GM18870 (cell line): Measurements from ENCODE around the gene UBR3.

Experiments used
- ATAC-seq: cut with Tn5 transposase; IDR thresholded peaks from one replicate; pipeline ENCODE4 v1.9.1; 2021; ENCODE audit warnings: moderate library complexity; ENCODE audit not compliant: unreplicated experiment

The UBR3 gene

DNA sequence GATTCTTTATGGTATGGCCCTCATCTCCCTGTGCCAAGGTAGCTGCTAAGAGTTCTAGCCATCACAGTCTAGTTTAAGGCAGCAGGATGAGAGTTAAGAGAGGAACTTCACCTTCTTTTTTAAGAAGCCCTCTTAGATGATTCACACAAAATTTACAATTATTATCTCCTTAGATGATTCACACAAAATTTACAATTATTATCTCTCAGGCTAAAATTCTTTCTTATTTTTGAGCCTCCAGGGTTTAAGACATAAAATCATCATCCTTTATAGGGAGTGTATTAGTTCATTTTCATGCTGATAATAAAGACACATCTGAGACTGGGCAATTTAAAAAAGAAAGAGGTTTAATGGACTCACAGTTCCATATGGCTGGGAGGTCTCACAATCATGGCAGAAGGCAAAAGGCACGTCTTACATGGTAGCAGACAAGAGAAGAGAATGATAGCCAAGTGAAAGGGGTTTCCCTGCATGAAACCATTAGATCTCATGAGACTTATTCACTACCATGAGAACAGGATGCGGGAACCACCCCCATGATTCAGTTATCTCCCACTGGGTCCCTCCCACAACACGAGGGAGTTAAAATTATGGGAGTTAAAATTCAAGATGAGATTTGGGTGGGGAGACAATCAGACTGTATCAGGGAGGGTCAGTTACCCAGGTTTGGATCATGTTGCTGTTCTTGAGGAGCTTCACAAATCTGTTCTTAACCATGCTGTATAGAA, 217.7 kb downstream of the UBR3 start:
- no peak for ATAC-seq

DNA sequence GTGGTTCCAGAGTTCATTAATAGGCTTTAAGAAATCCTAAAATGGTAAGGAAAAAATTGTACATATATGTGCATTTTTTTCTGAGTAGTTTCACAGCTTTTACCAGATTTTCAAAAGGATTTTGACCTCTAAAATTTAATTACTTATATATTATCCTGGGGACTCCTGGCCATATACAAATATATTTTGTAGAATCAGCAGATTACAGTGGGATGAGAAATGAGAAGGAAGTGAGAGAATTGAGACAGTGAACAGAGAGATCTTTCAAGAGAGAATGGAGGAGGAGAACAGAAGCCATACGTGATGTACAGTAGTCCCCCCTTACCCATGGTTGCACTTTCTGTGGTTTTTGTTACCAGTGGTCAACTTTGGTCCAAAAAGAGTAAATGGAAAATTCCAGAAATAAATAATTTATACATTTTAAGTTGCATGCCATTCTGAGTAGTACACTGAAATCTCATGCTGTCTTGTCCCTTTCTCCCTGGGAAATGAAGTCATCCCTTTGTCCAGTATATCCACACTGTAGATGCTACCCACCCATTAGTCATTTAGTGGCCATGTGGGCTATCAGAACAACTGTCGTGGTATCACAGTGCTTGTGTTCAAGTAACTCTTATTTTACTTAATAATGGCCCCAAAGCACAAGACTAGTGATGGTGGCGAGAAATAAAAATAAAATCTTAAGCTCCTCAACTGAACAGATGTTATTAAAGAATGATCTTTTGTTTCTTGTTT, 220.2 kb downstream of the UBR3 start:
- ATAC-seq = no peak

DNA sequence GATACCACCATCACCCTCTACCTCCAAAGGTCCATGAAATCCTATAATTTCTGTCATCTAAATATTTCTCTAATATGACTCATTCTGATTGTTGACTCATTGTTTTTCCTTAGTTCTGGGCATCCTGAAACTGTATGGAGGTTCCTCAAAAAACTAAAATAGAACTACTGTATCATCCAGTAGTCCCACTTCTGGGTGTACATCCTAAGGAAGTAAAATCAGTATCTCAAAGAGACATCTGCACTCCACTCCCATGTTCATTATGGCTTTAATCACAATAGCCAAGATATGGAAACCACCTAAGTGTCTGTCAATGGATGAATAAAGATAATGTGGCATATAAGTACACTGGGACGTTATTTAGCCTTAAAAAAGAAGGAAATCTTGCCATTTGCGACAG, 224.9 kb downstream of the UBR3 start:
- ATAC-seq = no peak

DNA sequence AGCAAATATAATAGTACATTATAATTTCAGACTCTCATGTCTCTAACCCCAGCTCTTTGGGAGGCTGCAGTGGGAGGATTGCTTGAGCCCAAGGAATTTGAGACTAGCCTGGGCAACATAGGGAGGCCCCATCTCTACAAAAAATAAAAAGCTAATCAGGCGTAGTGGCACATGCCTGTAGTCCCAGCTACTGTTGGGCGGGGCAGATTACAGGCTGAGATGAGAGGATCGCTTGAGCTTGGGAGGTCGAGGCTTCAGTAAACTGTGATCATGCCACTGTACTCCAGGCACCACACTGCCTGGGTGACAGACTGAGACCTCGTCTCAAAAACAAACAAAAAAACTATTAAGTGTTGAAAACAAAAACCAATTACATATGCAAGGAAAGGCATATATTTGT, 227.7 kb downstream of the UBR3 start:
- no peak for ATAC-seq

DNA sequence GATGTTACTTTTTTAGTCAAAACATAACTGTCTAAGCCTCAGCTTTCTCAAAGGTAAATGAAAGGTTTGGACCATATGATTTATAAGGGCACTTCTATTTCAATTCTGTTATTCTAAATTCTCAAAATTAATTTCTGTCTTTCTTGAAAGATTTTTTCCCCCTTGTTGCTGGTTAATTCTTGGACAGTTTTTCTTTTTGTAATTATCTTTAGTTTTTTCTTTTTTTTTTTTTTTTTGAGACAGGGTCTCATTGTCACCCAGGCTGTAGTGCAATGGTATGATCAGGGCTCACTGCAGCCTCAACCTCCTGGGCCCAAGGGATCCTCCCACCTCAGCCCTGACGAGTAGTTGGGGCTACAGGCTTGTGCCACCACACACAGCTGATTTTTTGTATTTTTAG, 229.6 kb downstream of the UBR3 start:
- ATAC-seq = no peak

DNA sequence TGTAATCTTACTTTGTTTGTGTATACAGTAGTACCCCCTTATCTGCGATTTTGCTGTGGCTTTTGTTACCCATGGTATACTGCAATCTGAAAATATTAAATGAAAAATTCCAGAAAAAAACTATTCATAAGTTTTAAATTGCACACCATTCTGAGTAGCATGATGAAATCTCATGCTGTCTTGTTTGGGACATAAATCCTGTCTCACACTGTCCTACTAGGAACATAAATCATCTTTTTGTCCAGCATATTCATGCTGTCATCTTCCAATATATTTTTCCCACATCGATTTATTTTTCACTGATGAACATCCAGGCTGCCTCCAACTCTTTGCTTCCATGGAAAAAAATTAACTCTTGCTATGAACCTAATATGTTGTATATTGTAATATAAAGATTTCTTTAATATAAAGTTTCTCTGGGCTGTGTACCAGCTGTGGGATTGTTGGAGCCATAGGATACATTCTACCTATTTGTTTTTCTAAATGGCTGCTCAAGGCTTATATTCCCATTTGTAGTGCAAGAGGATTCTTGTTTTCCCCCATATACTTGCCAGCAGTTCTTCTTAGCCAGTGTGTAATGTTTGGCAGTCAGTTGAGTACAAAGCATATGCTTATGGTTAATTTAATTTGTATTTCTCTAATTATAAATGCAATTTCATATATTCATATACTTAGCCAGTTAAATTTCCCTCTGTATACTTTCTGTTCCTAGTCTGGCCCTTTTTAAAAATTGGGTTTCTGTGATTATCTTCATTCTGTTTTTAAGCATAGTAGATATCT, 236.4 kb downstream of the UBR3 start:
- ATAC-seq = no peak

DNA sequence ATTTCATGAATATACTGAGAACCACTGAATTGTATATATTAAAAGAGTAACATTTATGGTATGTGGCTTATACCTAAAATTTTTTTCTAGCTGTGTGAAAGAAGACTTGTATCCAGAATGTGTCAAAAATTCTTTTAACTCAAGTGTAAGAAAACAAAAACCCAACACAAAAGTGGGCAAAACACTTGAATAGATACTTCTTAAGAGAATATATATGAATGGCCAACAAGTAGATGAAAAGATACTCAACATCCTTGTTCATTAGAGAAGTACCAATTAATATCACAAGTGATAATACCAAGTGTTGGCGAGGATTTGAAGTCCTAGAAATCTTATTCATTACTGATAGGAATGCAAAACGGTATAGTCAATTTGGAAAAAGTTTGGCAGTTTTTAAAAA, 243.5 kb downstream of the UBR3 start:
- no peak for ATAC-seq

DNA sequence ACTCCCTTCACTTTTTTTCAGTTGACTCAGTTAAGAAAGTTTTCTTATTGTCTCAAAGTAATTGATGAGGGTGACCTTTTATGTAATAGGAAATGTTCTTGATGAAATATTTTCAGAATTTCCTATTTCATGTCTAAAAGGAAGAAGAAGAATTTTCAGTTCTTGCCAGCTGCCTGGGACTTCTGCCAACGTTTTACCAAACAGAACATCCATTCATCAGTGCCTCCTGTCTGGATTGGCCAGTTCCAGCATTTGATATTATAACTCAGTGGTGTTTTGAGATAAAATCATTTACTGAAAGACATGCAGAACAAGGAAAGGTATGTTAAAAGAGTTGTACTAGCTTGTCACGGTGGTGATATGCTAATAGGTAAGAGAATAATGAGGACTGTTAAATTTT, 246.0 kb downstream of the UBR3 start:
- no peak for ATAC-seq

DNA sequence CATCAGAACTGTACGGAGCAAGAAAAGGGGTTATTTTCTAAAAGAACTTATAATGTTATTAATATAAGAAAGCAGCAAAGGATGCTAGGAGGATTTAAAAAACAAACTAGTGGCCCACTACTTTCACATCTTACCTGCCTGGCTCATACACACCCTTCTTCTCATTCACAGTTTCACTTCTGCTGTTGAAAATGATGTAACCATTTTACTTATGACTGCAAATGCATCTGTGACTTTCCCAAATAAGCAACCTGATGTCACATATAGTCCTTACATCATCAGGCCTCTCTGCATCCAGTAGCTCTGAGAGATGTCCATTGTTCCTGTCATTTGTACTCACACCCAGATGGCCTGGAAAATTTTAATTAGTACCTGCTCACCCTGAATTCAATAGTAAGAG, 248.9 kb downstream of the UBR3 start:
- ATAC-seq = no peak

DNA sequence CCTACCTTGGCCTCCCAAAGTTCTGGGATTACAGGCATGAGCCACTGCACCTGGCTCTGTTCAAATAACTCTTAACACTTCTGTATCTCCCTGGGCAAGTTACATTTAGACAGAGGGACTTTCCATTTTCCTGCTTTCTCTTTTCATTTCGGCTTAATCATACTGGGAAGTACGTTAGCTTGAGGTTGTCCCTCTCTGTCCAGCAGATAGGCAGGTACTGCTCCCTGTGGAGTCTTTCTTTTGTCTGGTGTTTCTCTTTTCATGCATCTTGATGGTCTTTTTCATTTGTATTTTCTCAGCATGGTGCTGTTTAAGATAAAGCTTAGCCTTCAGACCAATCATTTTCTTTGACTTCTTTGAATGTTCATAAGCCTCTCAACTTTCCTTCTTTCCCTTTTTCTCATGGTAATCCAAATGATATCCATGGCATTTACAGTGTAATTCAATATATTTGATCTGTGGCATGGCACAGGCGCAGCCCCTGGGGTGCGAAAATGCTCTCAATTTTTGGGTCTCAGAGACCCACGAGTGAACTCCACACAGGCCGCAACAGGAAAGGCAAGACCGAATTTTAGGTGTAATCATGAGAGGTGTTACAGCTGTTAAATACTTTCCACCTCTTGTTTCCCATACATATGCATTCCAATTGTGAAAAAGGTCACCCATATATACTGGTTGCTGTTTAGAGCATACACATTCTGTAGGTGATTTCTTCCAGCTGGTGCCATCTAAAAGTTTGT, 250.7 kb downstream of the UBR3 start:
- ATAC-seq = no peak

DNA sequence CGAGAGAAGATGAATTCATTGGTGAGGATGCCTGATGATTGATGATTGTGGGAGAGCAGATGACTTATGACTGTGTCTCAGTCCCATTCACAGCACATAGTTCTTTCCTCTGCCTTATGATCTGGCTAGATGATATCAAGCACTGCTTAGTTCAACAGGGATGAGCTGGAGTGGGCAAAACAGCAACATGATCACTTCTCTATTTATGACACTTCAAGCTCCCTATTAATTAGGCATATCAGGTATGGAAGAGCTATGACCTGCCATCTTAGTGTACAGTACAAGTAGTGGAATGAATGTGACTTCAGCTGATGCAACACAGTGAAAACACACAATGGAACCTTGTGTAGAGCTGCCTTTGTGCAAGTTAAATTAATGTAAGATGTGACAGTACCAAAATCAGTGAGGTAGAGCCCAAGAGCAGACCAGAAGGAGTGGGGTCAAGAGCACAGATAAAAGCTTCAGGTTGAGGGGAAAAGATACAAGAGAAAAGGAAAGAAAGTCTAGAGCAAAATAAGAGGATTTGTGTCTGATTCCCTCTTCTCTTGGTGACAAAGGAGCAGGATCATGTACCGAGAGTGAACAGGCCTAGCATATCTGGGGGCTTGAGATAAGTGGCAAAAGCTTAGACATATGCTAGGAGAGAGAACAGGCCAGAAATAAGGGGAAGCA, 257.7 kb downstream of the UBR3 start:
- no peak for ATAC-seq

DNA sequence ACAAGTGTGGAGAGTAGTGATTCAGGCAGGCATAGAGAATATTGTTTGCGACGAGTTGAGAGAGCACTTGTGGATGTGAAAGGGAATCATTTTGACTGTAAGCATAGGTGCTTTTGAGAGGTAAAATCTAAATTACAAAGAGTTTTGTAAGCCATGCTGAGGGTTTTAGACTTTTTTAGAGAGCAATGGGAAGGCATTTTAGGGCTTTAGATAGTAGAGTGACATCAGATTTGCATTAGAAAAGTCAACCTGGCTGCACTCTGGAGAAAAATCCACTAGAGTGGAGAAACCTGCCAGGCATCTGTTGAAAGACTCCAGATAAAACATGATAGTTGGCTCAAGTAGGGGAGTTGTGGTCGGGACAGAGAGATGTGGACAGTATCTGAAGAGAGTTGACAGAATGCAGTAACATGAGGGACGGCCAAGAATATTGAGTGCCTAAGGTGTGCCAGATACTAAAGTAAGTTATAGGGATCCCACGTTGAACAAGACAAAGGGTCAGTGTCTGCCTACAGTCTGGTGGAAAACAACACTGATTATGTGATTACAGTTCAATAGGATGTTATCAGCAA, 258.9 kb downstream of the UBR3 start:
- no peak for ATAC-seq

DNA sequence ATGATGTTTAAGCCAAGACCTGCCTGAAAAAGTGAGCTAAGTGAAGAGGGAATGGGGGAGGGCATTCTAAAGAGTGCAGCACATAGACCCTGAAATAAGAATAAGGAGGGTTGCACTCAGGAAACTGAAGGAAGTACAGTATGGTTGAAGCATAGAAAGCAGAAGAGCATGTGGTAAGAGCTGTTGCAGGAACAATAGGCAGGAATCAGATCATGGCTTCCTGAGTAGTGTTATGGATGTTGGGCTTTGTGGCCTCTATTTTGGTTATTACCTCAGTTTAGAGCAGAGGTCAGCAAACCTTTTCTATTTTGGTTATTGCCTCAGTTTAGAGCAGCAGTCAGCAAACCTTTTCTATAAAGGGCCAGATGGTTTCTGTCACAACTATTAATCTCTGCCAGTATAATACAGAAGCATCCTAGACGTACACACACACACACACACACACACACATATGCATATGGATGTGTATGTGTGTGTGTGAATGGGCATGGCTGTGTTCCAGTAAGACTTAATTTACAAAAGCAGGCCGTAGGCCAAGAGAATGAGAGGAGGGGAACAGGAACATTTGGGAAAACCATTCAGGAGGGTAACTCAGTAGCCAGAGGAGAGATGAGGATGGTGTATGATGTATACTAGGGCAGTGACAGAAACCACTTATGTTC, 259.6 kb downstream of the UBR3 start:
- no peak for ATAC-seq

DNA sequence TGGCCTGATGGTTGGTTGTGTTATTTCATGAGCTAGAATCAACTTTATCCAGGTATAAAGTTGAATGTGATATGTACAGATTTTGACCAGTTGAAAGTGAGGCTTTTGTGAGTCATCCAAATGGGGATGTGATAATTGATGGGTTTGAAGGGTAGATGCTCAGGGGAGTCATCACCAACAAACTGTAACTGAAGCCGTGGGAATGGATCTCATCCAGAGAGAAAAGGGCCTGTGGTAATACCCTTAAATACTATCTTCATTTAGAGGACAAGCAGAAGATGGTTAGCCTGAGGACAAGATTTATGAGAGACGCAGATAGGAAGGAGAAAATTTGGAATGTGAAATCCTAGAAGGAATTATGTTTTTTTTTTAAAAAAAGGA, 260.1 kb downstream of the UBR3 start:
- ATAC-seq = no peak

DNA sequence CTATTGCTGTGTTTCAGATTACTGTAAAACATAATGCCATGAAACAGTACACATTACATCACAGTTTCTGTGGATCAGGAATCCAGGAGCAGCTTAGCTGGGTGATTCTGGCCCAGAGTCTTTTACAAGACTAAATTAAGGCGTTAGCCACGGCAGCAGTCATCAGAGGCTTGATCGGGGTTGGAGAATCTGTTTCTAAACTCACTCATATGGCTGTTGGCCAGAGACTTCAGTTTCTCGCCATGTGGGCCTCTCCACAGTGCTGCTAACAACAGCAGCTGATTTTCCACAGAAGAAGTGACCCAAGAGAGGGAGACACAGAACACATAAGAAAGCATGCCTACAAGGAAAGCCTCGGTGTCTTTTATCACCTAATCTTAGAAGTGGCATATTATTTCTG, 261.5 kb downstream of the UBR3 start:
- ATAC-seq = no peak

DNA sequence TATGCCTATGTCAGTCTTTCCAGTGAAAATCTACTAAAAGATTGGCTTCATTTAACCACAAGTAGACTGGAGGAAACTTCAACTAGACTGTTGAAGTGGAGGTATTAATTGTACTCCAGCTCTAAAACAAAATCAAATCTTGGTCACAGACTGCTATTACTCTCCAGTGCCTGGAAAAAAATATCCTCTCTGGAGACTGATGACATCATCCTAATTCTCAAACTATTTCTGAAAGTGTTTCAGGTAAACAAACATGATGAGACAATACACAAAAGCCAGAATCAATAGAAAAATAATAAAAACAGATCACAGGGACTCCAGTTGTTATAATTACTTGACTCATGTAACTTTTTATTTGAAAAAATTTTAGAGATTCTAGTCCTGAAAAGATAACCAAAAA, 263.0 kb downstream of the UBR3 start:
- ATAC-seq = no peak

DNA sequence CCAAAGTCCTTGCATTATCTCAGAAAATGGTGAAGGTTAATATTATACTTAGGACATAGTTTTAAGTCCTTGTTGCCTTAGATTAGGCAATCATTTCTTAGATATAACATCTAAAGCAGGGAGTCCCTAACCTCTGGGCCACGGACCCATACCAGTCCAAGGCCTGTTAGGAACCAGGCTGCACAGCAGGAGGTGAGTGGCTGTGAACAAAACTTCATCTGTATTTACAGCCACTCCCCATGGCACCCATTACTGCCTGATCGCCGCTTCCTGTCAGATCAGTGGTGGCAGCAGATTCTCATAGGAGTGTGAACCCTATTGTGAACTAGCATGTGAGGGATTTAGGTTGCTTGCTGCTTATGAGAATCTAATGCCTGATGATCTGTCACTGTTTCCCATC, 264.2 kb downstream of the UBR3 start:
- no peak for ATAC-seq

DNA sequence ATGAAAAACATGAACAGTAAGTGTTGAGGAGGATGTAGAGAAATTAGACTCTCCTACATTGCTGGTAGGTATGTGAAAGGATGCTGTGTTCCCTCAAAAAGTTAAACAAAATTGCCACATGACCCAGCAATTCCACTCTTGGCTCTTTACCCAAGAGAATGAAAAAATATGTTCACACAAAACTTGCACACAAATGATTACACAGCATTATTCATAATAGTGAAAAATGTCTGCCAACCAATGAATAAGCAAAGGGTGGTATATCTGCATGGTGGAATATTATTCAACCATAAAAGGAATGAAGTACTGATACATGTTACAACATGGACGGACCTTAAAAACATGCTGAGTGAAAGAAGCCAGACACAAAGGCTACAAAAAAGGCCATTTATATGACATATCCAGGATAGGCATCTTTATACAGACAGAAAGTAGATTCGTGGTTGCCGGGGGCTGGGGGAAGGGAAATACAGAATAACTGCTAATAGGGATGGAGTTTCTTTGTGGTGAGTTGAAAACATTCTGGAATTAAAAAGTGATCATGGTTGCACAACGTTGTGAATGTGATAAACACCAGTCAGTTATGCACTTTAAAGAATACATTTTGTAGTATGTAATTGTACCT, 265.3 kb downstream of the UBR3 start:
- no peak for ATAC-seq

DNA sequence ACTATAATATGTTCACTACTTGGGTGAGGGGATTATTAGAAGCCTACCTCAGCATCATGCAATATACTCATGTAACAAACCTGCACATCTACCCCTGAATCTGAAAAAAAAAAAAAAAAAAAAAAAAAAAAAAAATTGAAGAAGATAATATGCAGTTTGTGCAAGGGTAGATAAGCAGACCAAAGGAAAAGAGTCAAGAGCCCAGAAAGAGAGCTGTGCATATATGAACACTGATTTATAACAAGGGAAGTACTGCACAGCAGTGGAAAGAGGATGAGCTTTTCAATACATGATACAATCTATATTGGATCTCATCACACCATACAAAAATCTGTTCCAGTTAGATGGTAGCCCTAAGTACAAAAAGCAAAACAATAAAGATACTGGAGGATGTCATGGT, 268.1 kb downstream of the UBR3 start:
- ATAC-seq = no peak
